ENCODE results near the gene GBA2.

The GBA2 gene

GRCh38 chr9:35713578-35713977, 35.5 kb downstream of the GBA2 start:
- DNase-seq = no peak

DNA sequence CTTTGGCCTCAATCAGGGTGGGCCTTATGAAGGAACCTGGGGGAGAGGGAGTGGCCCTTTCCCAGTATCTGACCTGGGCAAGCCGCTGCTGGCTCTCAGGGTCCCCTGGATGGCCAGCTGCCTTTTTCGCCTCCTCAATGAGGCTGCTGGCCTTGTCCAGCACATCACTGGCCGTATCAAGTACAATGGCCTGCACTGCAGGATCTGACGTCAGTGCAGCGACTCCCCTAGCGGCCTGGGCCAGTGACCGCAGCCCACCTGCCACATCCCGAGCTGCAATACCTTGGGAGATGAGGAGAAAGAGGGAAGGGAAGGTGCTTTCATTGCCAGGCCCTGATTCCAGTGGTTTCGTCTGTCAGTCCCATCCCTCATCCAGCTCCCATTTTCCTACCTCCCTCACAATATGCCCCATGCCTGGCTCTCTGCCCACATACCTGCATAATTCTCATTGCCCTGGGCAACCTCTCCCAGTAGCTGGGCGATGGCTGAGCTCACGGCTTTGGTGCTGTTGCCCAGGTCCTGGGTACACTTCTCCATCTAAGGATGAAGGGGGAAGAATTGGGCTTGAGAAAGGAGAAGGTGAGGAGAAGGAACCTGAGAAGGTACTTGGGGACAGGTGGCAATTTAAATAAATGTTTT, 36.1 kb downstream of the GBA2 start:
- no peak for DNase-seq

DNA sequence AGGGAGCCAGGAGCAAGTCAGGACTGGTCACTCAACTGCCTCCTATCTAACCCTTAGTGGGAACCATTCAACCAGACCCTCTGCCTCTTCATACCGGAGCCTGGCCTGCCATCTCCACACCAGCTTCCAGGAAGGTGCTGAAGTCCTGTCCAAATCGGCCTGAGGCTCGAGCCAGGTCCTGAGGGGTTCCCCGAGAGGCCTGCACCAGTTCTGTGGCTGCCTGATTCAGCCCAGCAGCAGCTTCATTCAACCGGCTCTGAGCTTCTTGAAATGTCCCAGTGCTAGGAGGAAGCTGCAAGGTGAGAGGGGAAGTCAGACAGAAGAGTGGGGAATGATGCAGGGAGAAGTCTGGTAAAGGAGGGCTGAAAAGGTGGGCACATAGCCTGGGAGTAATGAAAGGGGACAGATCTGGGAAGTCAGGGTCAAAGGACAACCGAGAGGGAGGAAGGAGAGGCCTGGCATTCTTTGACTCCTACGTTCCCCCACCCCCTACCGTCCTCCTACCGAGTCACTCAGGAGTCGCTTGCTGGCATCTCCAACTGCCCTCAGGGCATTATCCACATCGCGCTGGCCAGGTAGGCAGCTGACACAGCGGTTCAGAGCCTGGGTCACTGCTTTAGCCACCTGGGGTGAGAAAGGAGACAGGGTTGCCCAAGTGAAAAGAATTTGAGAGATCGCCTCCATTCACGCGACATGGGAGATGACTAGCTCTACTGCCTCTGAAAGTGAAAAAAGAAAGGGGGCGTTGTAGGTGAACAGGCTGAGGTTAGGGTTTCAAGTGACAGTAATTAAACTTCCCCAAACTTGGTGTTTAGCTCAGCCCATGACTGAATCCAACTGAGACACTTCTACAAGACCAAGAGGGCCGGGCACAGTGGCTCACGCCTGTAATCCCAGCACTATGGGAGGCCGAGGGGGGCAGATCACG, 37.3 kb downstream of the GBA2 start:
- DNase-seq = no peak

DNA sequence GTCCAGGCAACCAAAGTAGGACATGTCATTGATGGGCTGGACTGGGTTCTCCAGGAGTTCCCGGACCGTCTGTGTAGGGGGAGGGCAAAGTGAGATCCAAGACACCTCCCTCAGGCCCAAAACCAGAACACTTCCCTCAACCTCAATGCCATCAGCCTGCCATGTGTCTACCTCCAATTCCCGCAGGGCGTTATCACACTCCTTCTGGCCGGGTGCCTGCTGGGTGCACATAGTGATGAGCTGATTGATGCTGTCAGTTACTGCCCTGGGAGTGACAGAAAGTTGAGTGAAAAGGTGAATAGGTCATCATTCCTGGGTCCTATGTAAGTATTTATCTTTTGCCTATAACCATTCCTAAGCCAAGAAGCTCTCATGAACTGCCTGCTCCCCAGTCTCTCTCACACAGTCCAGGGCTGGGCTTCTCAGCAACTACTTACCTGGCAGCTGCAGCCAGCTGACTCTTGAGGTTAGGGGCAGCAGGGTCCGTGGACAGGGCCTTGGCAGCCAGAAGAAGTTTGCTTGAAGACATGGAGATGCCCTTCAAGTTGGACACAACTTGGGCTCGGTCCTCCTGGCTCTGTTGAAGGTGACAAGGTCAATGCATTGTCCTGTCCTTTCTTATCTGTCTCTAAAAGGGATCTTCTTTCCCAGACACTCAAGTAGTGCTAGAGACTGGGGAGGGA, 38.1 kb downstream of the GBA2 start:
- no peak for DNase-seq

DNA sequence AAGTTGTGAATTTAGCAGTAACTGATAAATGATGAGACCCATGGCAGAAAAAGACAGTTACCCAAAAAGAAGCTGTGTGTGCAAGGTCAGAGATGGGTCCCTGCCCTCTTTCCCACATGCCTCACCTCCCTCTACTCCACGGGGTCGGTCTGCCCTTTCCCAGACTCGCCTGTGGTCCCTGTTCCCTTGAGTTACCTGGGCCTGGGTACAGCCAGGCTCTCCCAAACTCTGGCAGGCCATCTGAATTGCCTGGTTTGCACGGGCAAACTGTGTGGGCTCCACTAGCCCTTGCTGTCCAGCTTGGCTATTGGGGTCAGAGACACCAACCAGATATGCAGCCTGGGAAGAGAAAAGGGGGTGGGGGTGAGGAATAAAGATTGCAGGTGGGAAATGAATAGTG, 40.9 kb downstream of the GBA2 start:
- DNase-seq = no peak

GRCh38 chr9:35706951-35707350, 42.1 kb downstream of the GBA2 start:
- DNase-seq = no peak

- DNase-seq = no peak
These were observed 43.1 kb downstream of the GBA2 start for GRCh38 chr9:35705836-35706430.

GRCh38 chr9:35705372-35705771, 43.7 kb downstream of the GBA2 start:
- DNase-seq = no peak

DNA sequence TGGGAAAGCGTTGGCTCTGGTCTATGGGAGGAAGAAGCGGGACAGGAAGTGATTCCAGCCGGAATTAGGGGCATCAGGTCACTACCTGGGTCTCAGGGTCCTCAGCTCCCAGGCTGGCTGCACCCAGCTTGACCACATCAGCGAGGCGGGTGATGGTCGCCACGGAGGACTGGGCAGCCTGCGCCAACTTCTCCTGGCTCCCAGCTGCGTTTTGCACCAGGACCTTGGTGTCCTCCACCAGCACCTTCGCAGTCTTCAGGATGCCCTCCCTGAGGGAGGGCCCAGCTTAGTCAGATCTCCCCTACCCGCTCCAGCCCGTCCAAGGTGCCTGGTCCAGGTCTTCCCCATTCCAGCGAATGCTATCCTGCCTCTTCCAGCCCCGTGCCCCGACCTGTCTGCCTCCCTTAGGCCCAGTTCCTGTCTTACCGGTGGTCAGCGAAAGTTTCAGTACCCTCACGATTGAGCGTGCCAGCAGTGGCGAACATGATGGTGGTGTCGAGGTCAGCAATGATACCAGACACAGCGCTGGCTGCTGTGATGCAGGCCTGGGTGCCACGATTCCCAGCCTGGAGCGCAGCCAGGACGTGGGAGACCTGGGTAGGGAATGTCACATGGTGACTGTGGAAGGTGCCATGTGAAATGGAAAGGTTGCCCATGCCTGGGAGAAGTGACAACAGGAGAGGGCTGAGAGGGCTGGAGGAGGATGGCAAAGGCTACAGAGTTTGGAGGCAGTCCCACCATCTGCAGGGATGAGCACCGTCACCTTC, 44.9 kb downstream of the GBA2 start:
- DNase-seq = no peak

DNA sequence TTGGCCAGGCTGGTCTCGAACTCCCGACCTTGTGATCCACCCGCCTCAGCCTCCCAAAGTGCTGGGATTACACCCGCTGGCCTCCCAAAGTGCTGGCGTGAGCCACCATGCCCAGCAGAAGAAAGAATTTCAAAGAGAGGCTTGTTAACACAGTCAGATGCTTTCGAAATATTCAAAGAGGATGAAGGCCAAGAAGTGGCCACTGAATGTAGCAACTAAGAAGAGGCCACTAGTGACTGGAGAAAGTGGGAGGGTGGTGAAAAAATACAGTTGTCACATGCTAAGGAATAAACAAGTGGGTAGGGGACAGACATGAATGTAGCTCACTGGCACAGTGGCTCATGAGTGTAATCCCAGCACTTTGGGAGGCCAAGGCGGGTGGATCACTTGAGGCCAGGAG, 46.3 kb downstream of the GBA2 start:
- DNase-seq = no peak

- DNase-seq = no peak
These were observed 48.1 kb downstream of the GBA2 start for GRCh38 chr9:35700942-35701341.

DNA sequence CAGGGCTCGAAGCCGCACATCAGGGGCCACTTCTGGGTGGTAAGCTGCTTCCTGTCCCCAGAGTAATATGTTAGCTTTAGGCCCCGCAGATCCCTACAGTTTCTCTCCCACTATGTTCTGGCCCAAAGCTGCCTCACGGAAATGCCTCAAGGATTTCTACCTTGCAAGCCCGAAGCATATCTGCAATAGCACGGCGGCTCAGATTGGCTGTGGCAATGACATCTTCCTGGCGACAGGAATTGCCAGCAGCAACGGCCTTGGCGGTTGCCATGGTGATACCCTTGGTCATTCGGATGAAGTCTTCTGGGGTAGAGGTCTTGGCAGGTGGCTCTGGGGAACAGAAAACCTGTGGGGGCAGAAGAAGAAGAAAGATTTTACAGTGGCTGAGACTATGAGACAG, 49.0 kb downstream of the GBA2 start:
- DNase-seq = no peak

DNA sequence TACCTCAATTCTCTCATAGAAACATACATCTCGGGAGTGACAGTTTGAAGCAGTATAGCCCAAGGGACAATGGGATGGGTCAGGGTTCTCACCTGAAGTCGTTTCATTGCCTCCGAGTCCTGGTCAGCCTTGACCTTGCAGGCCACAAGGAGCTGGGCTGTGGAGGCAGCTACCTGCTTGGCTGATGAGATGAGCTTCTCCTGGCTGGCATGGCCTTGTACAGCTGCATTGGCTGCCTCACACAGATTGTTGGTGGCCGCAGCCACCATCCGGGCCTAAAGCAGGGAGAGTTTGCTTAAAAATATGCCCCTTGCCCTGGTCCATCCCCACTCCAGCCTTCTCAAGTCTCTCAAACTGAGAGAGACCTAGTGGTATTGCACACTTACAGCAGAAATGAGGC, 50.8 kb downstream of the GBA2 start:
- no peak for DNase-seq

- no peak for DNase-seq
These were observed 51.5 kb downstream of the GBA2 start for GRCh38 chr9:35697486-35697885.

- DNase-seq = peak; percentile 39
These were observed 52.4 kb downstream of the GBA2 start for GRCh38 chr9:35696520-35697215.

- DNase-seq = no peak
These were observed 53.1 kb downstream of the GBA2 start for GRCh38 chr9:35695943-35696401.

GRCh38 chr9:35691757-35692301, 57.2 kb downstream of the GBA2 start:
- DNase-seq = no peak

GRCh38 chr9:35691334-35691650, 57.7 kb downstream of the GBA2 start:
- DNase-seq = no peak

DNA sequence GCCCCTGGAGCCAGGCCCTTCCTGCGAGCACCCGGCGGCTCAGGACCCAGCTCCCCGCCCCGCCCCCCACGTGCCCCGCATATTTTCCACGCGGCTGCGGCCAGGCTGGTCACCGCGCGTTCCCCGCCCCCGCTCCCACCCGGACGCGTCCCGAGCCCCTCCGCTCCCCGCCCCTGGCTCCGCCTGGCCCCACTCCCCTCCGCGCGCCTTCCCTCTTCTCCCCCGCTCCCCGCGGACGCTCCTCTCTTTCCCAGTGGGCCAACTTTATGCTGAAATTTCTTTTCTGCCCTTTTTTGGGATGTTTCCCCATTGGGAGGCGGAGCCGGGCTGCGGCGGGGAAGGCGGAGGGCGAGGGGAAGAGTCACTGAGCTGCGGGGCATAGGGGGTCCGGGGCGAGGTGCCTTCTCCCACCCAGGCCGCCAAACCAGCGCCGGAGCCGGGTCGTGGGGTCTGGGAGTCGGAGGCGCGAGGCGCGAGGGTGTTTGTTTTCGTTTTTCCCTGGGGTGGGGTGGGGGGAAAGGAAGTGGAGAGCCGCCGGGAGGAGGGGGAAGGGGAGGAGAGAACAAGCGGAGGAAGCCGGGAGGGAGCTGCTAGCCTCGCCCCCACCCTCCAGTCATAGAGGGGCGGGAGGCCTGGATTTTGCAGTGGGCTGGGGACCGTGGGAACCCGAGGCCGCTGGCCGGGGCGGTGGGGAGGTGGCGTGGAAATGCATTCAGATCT, 58.3 kb downstream of the GBA2 start:
- peak; percentile 37 for DNase-seq

GRCh38 chr9:35690294-35690613, 58.8 kb downstream of the GBA2 start:
- DNase-seq = no peak

Measured in NCI-H345 (cell line).